Smooth muscle cell (in vitro differentiated cells): Measurements from ENCODE around the gene CACNA1C. TPM values are rescaled to one million over a fixed set of nuclear protein-coding genes. Genes with fewer than 3 reads are reported as not detected.

Source experiments
- DNase-seq: peaks from one replicate; lab custom pipeline; 2025; ENCODE audit not compliant: unreplicated experiment; lab: John Stamatoyannopoulos, UW
- H2AFZ ChIP-seq: fragments of 200-600 bp; sonication (generic); 2 replicates; pipeline ENCODE4 v1.6.0; 2016; ENCODE audit warnings: antibody characterized with exemption, low read depth, mild to moderate bottlenecking
- H3F3A ChIP-seq: fragments of 200-600 bp; sonication (generic); 2 replicates; pipeline ENCODE4 v1.6.0; 2017; ENCODE audit warnings: antibody characterized with exemption, low read depth
- H3K27ac ChIP-seq: fragments of 200-600 bp; sonication (generic); 2 replicates; pipeline ENCODE4 v1.5.1; 2016; ENCODE audit warnings: low read depth, mild to moderate bottlenecking
- H3K27me3 ChIP-seq: fragments of 200-600 bp; sonication (generic); 2 replicates; pipeline ENCODE4 v1.6.1; 2016; ENCODE audit warnings: low read depth, mild to moderate bottlenecking
- H3K36me3 ChIP-seq: fragments of 200-600 bp; sonication (generic); 2 replicates; pipeline ENCODE4 v1.5.1; 2016; ENCODE audit warnings: low read depth
- H3K4me1 ChIP-seq: fragments of 200-600 bp; sonication (generic); 2 replicates; pipeline ENCODE4 v1.5.1; 2016; ENCODE audit warnings: low read depth
- H3K4me2 ChIP-seq: fragments of 200-600 bp; sonication (generic); 2 replicates; pipeline ENCODE4 v1.6.0; 2016; ENCODE audit warnings: mild to moderate bottlenecking
- H3K4me3 ChIP-seq: fragments of 200-600 bp; sonication (generic); 2 replicates; pipeline ENCODE4 v1.5.1; 2016; ENCODE audit warnings: mild to moderate bottlenecking
- H3K79me2 ChIP-seq: fragments of 200-600 bp; sonication (generic); 2 replicates; pipeline ENCODE4 v1.6.0; 2016; ENCODE audit warnings: low read depth, mild to moderate bottlenecking
- H3K9ac ChIP-seq: fragments of 200-600 bp; sonication (generic); 2 replicates; pipeline ENCODE4 v1.6.0; 2016; ENCODE audit warnings: low read depth
- H3K9me3 ChIP-seq: fragments of 200-600 bp; sonication (generic); replicated peaks from 2 replicates; pipeline ENCODE4 v1.5.1; 2016; ENCODE audit warnings: low read depth
- H4K20me1 ChIP-seq: fragments of 200-600 bp; sonication (generic); 2 replicates; pipeline ENCODE4 v1.6.0; 2016; ENCODE audit warnings: low read depth
- WGBS: methylation state at CpG from one replicate; pipeline ENCODE4 v1.1.7; 2016; ENCODE audit warnings: low lambda C conversion rate; 5-methylcytosine and 5-hydroxymethylcytosine counted together
- polyA plus RNA-seq: library from polyadenylated mRNA; unstranded; fragments of >200 nt; fragmentation: Nextera tagmentation; extraction: Ambion mirVana; gene quantifications from 2 replicates; pipeline ENCODE4 v1.2.1, GENCODE V29; 2016
- total RNA-seq: library from RNA; depleted of rRNA; stranded (reverse); fragments of >200 nt; gene quantifications from 2 replicates; pipeline ENCODE4 v1.2.3, GENCODE V29; 2014
- TF ChIP-seq, protein P1 (sequence below): fragments of 200-600 bp; sonication (generic); IDR thresholded peaks from 2 replicates; pipeline ENCODE4 v1.5.1; 2017; ENCODE audit warnings: borderline replicate concordance, mild to moderate bottlenecking, antibody characterized with exemption; ENCODE audit not compliant: insufficient read depth, poor library complexity, severe bottlenecking

Gene CACNA1C
- total and polyA plus RNA-seq, 2 experiments from 2014 or later = 1.6 to 4.5 TPM

DNA sequence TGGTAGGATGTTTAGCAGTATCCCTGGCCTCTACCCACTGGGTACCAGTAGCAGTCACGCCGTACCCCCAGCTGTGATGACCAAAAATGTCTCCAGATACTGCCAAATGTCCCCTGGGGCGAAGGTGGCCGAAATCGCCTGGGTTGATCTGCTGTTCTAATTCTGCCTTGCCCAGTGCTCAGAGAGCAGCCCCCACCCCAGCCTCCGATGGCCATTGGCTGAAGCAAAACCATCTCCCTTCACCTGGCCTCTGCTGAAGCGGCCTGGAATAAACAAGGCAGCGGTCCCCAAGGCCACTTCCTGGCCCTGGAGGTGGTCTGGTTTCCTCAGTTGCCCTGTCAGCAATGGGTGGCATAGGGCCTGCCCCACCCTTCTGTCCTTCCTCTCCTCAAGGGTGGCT, 298.4 kb downstream of the CACNA1C start:
- Histone ChIP-seq H3K27me3 (no peaks in the 10 kb centered on the region), H3K27ac (no peak overlapping the region), H3K9ac (no peak overlapping the region), H4K20me1 (no peaks in the 10 kb centered on the region), H3K4me2 (no peak overlapping the region), H2AFZ (no peak overlapping the region), H3F3A (no peaks in the 10 kb centered on the region), H3K79me2 (no peaks in the 10 kb centered on the region), H3K4me3 (no peak overlapping the region), H3K4me1 (no peaks in the 10 kb centered on the region), H3K9me3 (no peaks in the 10 kb centered on the region), H3K36me3 (no peaks in the 10 kb centered on the region)
- DNase-seq = no peak
- WGBS = 86% methylated on average over 8 of the region's 8 CpGs
- TF ChIP-seq, protein P1, sequence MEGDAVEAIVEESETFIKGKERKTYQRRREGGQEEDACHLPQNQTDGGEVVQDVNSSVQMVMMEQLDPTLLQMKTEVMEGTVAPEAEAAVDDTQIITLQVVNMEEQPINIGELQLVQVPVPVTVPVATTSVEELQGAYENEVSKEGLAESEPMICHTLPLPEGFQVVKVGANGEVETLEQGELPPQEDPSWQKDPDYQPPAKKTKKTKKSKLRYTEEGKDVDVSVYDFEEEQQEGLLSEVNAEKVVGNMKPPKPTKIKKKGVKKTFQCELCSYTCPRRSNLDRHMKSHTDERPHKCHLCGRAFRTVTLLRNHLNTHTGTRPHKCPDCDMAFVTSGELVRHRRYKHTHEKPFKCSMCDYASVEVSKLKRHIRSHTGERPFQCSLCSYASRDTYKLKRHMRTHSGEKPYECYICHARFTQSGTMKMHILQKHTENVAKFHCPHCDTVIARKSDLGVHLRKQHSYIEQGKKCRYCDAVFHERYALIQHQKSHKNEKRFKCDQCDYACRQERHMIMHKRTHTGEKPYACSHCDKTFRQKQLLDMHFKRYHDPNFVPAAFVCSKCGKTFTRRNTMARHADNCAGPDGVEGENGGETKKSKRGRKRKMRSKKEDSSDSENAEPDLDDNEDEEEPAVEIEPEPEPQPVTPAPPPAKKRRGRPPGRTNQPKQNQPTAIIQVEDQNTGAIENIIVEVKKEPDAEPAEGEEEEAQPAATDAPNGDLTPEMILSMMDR = no peak

DNA sequence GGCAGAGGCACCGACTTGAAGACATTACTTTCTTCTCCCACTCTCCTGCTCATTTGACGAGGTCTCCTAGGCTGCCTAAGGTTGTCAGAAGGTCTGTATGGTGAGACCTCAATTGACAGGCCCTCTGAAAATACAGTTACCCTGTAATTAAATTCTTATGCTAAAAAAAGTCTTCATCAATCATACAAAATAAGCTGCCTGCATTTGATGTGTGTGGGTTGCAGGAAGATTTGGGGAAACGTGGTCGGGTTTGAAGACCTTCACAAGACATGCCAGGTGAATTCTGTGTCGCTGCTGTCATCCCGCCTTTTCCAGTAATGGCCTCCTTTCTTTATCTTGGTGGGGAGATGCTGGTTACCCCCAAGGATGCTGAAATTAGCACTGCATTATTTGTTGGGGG, 299.4 kb downstream of the CACNA1C start:
- Histone ChIP-seq H3K36me3 (no peaks in the 10 kb centered on the region), H4K20me1 (no peaks in the 10 kb centered on the region), H3K9ac (no peak overlapping the region), H3K9me3 (no peaks in the 10 kb centered on the region), H3K4me2 (no peak overlapping the region), H3F3A (no peaks in the 10 kb centered on the region), H3K4me1 (no peaks in the 10 kb centered on the region), H3K79me2 (no peaks in the 10 kb centered on the region), H3K27ac (no peak overlapping the region), H3K27me3 (no peaks in the 10 kb centered on the region), H3K4me3 (no peak overlapping the region), H2AFZ (no peak overlapping the region)
- TF ChIP-seq, protein P1 = no peak
- no peak for DNase-seq
- 94% methylated on average over 6 of the region's 6 CpGs for WGBS

DNA sequence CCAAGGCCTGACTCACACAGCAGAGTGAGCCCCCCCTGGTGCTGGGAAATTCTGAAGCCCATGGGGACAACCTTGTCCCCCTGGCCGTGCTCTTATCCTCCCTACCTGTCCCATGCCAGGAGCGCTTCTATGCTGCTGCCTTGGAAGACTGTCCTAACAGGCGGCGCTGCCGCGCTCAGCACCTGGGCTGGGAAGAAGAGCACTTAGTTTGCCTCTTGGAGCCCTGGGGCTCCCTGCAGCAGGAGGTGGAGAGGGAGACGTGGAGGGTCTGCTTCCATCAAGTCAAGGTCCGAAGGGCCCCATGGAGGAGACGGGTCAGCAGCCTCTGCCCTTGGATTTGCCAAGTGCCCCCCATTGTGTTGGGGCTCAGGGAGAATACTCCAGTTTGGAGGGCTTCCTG, 300.5 kb downstream of the CACNA1C start:
- H3K27ac ChIP-seq = no peak overlapping the region
- H3K79me2 ChIP-seq = no peaks in the 10 kb centered on the region
- peaks cover under 1% of the 10 kb centered on the region for H3K4me1 ChIP-seq
- no peak overlapping the region for H3K9ac ChIP-seq
- no peak overlapping the region for H3K4me2 ChIP-seq
- no peak for DNase-seq
- no peak overlapping the region for H2AFZ ChIP-seq
- TF ChIP-seq, protein P1 = no peak
- WGBS = 98% methylated on average over 9 of the region's 9 CpGs
- H3K27me3 ChIP-seq = no peaks in the 10 kb centered on the region
- H3K4me3 ChIP-seq = no peak overlapping the region
- H3F3A ChIP-seq = no peaks in the 10 kb centered on the region
- H3K36me3 ChIP-seq = no peaks in the 10 kb centered on the region
- H3K9me3 ChIP-seq = no peaks in the 10 kb centered on the region
- H4K20me1 ChIP-seq = no peaks in the 10 kb centered on the region

DNA sequence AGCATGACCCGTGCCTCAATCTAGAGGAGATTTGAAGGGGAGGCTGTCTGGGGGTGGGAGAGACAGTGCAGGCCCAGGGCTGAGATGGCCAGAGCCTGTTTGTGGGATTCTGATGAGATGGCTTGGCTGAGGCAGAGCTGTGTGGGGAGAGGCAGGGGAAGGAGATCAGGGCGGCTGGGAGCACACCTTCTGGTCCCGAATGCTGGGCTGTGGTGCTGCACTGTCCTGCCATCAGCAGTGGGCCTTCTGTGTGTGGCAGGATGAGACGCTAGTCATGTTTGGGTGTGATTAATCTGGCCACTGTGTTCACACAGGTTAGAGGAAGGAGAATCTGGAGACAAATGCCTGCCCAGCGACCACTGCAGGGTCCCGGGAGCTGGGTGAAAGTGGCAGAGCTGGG, 300.9 kb downstream of the CACNA1C start:
- Histone ChIP-seq H3K4me2 (no peak overlapping the region), H4K20me1 (no peaks in the 10 kb centered on the region), H3K4me3 (no peak overlapping the region), H3K27ac (no peak overlapping the region), H3K9me3 (no peaks in the 10 kb centered on the region), H3K79me2 (no peaks in the 10 kb centered on the region), H3K36me3 (no peaks in the 10 kb centered on the region), H3F3A (peaks cover 1% of the 10 kb centered on the region), H2AFZ (no peak overlapping the region), H3K4me1 (peaks cover 5% of the 10 kb centered on the region), H3K27me3 (no peaks in the 10 kb centered on the region), H3K9ac (no peak overlapping the region)
- TF ChIP-seq, protein P1 = no peak
- DNase-seq = no peak
- WGBS = 75% methylated on average over 6 of the region's 6 CpGs
